Right forelimb (tissue), 1 donor: Measurements from ENCODE around the gene ARRDC3.
"Not testable (repeated sequence)": the region's sequence is repeated elsewhere in the genome, so short reads cannot be mapped to it uniquely, and the experiment has no call there.

Experiments used
- DNase-seq: peaks from one replicate; pipeline ENCODE4 v3.0.0-alpha.2; 2018

The ARRDC3 gene

GRCh38 chr5:91383027-91383955 is at the start of gene ARRDC3:
TSS of gene ARRDC3 (minus strand) at chr5:91383317. CDS start at chr5:91383092, 225 bp downstream.
- DNase-seq: peak; percentile 98

GRCh38 chr5:91430949-91431348 is 47.8 kb upstream of the ARRDC3 start:
- no peak for DNase-seq

- no peak for DNase-seq
Measured at GRCh38 chr5:91424638-91425436, 41.7 kb upstream of the ARRDC3 start.

DNA sequence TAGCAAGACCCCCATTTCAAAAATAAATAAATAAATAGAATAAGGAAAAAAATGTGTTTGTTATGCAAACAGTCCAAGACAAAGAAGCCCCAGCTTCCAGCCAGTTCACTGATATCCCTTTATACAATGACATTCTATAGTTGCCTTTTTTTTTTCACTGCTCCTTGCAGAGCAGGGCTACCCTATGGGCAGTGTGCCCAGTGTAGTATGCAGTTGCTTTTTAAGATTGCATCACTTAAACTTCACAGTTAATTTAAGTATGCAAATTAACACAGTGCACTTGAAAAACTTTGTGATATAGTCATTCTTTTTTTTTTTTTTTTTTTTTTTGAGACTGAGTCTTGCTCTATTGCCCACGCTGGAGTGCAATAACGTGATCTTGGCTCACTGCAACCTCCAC is 40.8 kb upstream of the ARRDC3 start:
- no peak for DNase-seq

DNA sequence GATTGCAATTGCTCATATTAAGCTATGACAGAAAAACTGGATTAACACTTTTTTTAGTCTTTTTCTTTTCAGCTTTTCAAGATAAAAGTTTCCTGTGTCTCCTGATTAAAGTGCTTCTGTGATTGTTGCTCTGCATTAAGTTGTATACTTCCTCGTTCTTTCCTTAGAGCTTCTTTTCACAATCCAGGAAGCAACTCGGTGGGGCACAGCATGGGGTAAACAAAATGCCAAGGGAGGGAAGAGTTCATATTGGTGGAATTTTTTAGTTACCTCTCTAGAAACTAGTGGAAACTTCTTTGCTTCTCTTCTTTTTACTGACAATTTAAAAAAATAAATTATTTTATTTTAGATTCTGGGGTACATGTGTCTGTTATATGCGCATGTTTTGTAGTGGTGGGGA is 37.8 kb upstream of the ARRDC3 start:
- no peak for DNase-seq

DNA sequence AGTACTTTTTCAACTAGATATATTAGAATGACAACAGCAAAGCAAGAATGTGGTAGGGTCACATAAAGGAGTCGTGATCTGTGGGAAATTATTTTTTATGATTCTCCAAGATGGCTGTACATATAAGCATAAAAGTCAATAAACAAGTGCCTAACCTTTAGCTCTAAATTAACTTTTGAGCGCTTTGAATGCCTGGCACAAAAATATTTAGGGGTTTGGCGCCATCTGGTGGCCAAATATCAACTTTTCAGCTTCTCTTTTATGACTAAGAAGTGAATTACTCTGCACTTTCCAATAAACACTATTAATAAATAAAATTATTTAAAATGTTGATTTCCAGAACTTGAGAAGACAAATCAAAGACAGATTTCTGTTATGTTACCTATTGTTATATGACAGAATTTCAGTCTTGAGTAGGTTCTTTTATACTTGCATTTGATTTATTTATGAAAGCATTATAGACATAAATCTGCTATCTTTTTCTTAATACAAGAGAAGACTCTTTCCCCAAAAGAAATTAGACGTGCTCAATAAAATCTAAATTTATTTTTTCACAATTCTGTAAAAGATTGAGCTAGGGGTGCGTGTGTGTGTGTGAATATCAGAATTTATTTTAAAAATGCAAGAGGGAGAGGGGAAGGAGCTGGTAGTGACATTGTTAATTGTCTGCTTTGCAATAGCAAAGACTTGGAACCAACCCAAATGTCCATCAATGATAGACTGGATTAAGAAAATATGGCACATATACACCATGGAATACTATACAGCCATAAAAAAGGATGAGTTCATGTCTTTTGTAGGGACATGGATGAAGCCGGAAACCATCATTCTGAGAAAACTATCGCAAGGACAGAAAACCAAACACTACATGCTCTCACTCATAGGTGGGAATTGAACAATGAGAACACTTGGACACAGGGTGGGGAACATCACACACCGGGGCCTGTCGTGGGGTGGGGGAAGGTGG is 36.7 kb upstream of the ARRDC3 start:
- peak; percentile 71 for DNase-seq

DNA sequence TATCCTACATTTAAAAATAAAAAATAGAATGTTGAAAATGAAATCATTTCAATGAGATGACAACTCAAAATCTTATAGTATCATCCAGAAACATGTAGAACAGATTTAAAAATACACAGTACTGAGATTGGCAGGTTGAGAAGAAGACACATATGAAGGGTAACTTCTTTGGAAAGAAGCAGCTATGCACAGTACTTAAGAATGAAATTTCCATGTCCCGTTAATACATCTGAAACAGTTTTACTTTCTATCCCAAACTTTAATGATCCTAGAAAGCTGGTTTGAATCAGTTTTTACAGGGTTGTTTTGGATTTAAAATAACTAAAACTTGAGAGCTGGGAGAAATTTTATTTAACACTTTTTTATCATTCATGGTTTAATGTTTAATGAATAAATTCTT is 36.0 kb upstream of the ARRDC3 start:
- DNase-seq: no peak

DNA sequence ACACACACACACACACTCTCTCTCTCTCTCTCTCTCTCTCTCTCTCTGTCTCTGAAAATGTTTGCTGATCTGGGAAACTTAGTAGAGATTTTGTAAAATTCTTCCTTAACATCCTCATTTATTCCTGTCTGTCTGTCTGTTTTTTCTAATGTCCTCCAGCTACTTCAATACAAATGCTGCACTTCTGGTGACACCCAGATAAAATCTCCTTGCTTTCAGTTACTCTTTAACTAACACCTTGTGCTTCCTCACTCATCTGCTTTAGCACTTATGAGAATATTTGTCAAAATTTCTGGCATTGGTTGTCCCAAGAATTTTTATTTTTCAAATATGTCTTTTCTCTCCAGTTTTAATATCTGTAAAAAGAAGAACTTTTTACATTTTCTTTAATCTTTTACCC is 35.0 kb upstream of the ARRDC3 start:
- DNase-seq: no peak

DNA sequence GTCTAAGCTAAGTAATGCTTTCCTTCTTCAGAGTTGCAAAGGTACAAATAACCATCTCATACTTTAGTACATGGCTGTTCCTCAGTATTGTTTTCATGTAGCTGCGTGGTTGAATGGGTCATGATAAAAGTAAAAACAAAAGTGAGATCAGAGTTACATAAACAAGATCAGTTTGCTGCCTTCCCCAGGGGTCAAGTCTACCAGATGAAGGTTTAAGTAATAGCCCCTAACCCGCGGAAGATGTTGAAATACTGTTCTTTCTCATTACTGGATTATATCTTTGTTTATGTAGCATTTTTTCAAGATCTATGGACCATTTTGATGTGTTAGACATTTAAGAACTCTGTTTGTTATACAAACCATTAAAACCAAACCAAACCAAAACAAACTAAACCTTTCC is 34.1 kb upstream of the ARRDC3 start:
- no peak for DNase-seq

- no peak for DNase-seq
Measured at GRCh38 chr5:91416491-91416890, 33.4 kb upstream of the ARRDC3 start.

DNA sequence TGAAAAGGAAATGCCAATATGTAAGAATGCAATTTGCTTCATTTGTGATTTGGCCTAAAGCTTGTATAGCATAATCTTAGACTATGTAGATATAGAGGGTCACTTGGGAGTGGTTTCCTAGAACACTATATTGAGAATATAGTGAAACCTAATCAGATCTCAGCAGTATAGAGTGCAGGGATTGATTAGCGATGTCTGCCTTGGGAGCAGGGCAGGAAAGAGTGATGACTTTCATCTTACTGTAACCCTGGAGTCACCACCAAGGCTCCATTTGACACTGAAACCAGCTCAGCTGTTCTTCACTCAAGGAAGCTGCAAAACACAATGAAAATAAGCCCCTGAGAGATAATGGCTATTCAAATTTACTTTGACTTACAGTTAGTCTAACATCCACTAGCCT is 26.2 kb upstream of the ARRDC3 start:
- DNase-seq: no peak

DNA sequence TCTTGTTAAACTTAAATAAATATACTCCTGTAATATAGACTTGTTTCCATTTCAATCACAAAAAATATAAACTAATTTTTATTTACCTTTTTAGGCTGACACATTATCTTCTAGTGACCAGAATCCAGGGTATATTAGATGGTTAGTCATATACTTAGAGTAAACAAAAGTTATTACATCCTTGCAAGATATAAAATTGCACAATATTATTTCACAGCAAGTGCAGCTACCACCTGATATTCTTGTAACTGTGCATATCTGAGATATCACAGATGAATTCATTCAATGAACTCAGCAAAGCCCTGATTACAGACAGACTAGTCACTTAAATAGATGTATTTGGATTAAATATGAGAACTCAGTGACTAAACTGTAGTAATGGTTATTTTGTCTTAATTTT is 25.6 kb upstream of the ARRDC3 start:
- DNase-seq: no peak

GRCh38 chr5:91407204-91407603 is 24.1 kb upstream of the ARRDC3 start:
- no peak for DNase-seq

DNA sequence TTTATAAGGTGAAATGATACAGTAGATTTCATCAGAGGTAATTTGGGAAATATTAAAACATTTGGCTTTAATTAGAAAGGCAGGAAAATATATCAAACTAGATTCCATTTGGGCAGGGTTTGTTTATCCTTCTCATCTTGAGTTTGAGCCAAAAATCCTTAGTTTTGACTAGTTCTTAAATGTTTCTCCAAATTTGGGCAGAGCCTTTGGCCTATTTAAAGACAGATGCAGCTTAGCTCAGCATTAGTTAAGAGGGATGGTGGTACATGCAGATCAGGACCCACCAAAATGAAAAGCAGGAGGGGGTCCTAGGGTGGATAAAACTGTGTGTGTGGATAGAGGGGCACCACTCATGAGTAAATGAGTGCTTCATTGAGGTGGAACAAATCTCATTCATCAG is 20.3 kb upstream of the ARRDC3 start:
- DNase-seq: no peak

- no peak for DNase-seq
Measured at GRCh38 chr5:91401175-91401574, 18.1 kb upstream of the ARRDC3 start.

- no peak for DNase-seq
Measured at GRCh38 chr5:91397791-91398190, 14.7 kb upstream of the ARRDC3 start.

- DNase-seq: no peak
Measured at GRCh38 chr5:91390268-91390667, 7.2 kb upstream of the ARRDC3 start.

GRCh38 chr5:91389555-91389954 is 6.4 kb upstream of the ARRDC3 start:
- not testable (repeated sequence) for DNase-seq

DNA sequence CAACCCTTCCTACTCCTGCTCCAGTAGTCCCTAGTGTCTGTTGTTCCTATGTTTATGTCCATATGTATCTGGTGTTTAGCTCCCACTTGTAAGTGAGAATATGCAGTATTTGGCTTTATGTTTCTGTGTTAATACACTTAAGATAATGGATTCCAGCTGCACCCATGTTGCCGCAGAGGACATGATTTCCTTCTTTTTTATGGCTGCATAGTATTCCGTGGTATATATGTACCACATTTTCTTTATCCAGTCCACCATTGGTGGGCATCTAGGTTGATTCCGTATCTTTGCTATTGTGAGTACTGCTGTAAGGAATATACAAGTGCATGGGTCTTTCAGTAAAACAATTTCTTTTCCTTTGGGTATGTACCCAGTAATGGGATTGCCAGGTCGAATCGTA is 5.2 kb upstream of the ARRDC3 start:
- DNase-seq: no peak

DNA sequence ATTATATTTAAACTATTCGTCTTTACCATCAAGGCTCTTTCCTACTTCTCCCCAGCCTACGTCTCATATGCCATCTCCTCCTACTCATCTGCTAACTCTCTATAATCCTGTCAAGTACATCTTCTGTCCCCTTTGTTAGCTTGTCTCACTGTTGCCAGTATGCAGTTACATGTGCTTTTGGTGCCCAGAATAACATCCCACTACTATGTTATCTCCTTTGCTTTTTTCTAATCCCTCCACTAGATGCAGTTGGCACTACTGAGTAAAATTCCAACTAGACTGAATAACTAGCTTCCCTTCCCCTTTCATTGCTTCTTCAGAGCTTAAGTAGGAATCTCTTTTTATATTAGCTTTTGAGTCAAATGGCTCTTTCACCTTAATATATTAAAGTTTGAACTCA is 3.0 kb upstream of the ARRDC3 start:
- DNase-seq: no peak

- not testable (repeated sequence) for DNase-seq
Measured at GRCh38 chr5:91385596-91385995, 2.5 kb upstream of the ARRDC3 start.

- DNase-seq: no peak
Measured at GRCh38 chr5:91384671-91385430, 1.7 kb upstream of the ARRDC3 start.
